ENCODE measurements around the gene XPOT. TPM values are rescaled to one million over a fixed set of nuclear protein-coding genes. Genes with fewer than 3 reads are reported as not detected.

XPOT gene
- total RNA-seq, 1 experiment from 2014 or later, result 90.7 TPM

- no peak for DNase-seq (ENCODE audit: low read depth)
These were observed 23.8 kb downstream of the XPOT start for GRCh38 chr12:64427988-64428387.

DNA sequence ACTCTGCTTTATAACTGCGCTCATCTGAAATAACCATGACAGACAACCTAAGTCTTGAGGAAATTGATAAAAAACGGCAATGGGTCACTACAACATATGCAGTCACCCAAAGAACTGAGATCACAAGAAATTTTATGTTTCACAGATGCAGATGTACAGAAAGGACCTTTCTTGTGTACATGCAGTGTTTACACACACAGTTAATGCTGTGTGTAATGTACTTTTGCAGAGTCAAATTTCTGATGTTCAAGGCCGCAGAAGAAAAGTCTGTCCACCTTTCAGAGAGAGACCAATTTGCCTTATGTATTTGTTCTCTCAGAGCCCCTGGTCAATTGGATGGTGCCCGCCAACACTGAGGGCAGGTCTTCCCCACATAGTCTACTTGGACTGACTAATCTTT, 24.8 kb downstream of the XPOT start:
- no peak for DNase-seq (ENCODE audit: low read depth)

- no peak for DNase-seq (ENCODE audit: low read depth)
These were observed 26.7 kb downstream of the XPOT start for GRCh38 chr12:64430886-64431285.

- DNase-seq (ENCODE audit: low read depth), result no peak
These were observed 27.6 kb downstream of the XPOT start for GRCh38 chr12:64431791-64432190.

DNA sequence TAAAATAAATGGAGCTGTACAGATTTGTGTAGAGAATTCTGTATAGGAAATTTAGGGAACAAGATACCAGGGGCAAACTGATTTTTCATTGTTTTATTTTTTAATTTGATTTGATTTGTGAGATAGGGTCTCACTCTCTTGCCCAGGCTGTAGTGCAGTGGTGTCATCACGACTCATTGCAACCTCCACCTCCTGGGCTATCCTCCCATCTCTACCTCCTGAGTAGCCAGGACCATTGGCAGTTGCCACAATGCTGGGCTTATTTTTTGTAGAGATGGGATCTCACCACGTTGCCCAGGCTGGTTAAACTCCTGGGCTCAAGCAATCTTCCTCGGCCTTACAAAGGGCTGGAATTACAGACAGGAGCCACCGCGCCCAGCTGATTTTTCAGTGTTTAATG, 29.7 kb downstream of the XPOT start:
- no peak for DNase-seq (ENCODE audit: low read depth)

- DNase-seq (ENCODE audit: low read depth), result no peak
These were observed 35.9 kb downstream of the XPOT start for GRCh38 chr12:64440100-64440499.

GRCh38 chr12:64445490-64445889, 41.3 kb downstream of the XPOT start:
- DNase-seq (ENCODE audit: low read depth), result no peak

- no peak for DNase-seq (ENCODE audit: low read depth)
These were observed 42.1 kb downstream of the XPOT start for GRCh38 chr12:64446295-64446694.

GRCh38 chr12:64450057-64450640, 46.0 kb downstream of the XPOT start:
- DNase-seq (ENCODE audit: low read depth), result no peak

- peak; percentile 34 for DNase-seq (ENCODE audit: low read depth)
These were observed 46.7 kb downstream of the XPOT start for GRCh38 chr12:64450711-64451486.

- DNase-seq (ENCODE audit: low read depth), result peak; percentile 93
These were observed 47.7 kb downstream of the XPOT start, which contains the start of gene TBK1 for GRCh38 chr12:64451687-64452558. TSS of gene TBK1 (plus strand) at chr12:64452120. CDS start at chr12:64455871, 3,751 bp downstream.

DNA sequence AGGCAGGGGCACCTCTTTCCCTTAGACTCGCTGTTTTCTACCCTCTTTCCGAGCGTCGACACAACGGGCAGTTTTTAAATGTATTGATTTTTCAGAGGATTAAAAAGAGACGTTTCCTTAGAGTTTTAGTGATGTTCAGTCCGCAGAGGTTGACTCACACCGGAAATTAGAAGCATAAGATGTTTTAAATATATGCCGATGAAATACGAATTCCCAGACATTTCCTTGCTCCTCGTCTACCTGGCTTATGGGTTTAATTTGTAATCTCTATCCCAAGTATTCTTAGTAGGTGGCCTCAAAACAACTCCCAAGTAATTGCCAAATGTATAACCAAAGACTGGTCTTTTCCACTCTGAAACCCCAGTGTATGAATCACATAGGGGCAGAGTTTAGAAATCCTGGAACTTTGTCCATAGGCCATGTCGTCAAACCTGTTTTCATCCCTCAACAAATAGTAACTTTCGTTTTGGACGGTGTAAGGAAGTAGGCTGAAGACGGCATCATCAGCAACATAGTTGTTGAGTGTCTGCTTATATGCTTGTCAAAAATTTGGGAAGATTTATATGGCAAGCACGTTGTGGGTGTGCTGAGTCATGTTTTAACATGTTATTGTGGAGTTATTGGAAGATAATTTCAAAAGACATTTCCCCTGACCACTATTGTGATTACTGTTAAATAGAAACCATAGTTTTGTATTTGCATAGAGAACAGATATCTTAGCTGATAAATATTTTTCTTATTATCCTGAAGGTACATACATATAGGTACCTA, 48.6 kb downstream of the XPOT start:
- DNase-seq (ENCODE audit: low read depth), result peak; percentile 72

DNA sequence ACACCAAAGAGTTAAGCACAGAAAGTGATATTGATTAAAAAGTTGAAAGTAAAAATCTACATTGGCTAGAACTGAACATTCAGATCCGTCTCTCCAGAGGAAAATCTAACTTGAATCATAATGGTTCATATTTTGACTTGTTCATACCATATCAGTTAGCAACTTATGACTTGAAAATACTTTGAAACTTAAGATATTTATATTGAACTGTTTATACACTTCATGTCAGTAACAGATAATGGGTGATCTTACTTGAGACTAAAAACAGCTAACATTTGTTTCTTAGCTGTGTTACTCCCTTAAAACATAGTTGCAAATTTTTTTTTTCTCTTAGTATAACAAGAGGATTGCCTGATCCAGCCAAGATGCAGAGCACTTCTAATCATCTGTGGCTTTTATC, 51.3 kb downstream of the XPOT start:
- DNase-seq (ENCODE audit: low read depth), result no peak

- DNase-seq (ENCODE audit: low read depth), result no peak
These were observed 51.9 kb downstream of the XPOT start for GRCh38 chr12:64456119-64456518.

GRCh38 chr12:64457032-64457431, 52.8 kb downstream of the XPOT start:
- no peak for DNase-seq (ENCODE audit: low read depth)

DNA sequence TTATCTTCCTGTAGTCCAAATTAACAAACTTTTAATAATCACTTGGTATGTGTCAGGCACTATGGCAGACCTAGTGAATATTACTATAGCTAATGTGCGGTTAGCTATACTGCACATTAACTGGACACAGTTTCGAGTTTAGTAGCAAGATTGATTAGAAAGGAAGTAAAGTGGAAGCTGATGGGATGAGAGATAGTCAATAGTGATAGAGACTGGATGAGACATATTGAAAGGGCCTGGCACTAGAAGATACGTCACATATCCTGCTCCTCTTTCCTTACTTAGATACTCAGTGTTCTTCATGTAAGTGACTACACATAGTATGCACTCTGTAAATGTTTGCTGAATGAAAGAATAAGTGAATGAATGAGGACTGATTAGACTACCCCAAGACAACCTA, 53.3 kb downstream of the XPOT start:
- DNase-seq (ENCODE audit: low read depth), result no peak

GRCh38 chr12:64457923-64458322, 53.7 kb downstream of the XPOT start:
- DNase-seq (ENCODE audit: low read depth), result no peak

GRCh38 chr12:64459394-64459891, 55.3 kb downstream of the XPOT start:
- peak; percentile 5 for DNase-seq (ENCODE audit: low read depth)

DNA sequence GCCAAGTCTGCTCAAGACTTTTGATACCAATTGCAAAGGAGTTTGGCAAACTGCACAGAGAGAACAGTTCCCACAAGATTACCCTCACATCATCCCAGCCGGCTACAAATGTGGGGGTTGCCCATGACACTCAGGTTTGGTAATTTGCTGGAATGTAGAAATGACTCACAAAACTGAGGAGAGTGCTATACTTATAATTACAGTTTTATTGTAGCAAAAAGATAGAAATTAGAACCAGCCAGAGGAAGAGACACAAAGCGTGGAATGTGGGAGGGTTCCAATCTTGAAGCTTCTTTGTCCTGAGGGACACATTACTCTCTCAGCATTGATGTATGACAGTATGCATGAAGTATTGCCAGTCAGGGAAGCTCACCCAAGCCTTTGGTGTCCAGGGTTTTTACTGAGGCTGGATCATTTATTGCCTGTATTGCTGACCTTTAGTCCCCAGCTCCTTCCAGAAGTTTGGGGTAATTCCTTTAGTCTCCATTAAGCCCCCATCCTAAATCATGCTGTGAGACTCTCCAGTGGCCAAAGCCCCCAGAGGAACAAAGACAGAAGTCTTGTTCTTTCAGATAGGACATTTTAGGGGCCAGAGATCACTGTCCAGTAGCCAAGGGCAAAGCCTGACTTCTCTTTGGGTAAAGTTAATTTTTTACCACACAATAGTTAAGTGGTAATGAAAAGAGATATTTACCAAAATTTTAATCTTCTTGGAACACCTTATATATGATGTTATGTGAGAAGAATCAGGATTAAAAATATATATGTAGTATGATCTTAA, 57.6 kb downstream of the XPOT start:
- peak; percentile 63 for DNase-seq (ENCODE audit: low read depth)

GRCh38 chr12:64466178-64466577, 62.0 kb downstream of the XPOT start:
- no peak for DNase-seq (ENCODE audit: low read depth)

DNA sequence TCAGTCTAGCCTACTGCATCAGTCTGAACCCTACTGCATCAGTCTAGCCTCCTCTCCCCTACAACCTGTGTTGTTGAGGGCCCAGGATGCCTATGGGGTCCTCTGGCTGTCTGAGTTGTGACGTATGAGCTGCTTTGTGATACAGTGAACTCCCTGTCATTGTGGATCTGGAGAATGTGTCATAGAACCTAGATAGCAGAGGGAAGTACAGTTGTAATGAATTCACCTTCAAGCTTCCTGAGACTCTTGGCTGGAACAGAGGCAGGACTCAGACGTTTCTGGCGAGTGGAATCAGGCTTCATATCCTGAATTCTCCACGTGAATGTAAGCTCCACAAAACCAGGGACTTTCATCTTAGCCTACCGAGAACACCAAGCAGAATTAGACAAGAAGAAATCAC, 64.8 kb downstream of the XPOT start:
- DNase-seq (ENCODE audit: low read depth), result no peak
